Endothelial cell of umbilical vein (primary cell): ENCODE measurements around the gene TAF3. TPM values are rescaled to one million over a fixed set of nuclear protein-coding genes. Genes with fewer than 3 reads are reported as not detected.
A peak's percentile ranks its signal among the peaks of the same experiment; 100 is the strongest.

Experiments used
- BruUV-seq: library from RNA; stranded (reverse); fragments of 400-500 nt; replicated peaks from 2 replicates; lab custom pipeline; 2021; lab: Mats Ljungman, UMichigan
- CTCF ChIA-PET: fragments of 300-600, 350-600 bp; sonication (Branson Sonifier 250); formaldehyde crosslinking; loops from one replicate; lab custom pipeline; 2021; ENCODE audit warnings: antibody characterized with exemption, inconsistent platforms; lab: Charles Lee
- POLR2A ChIA-PET: fragments of 300-600, 350-600 bp; sonication (Branson Sonifier 250); formaldehyde crosslinking; loops from one replicate; lab custom pipeline; 2021; ENCODE audit warnings: antibody characterized with exemption, inconsistent platforms; lab: Charles Lee
- DNase-seq: peaks from one replicate; pipeline ENCODE4 v3.0.0-alpha.2; 2011; ENCODE audit warnings: low read depth, low spot score
- FAIRE-seq: peaks from 2 replicates; lab custom pipeline; 2011; peaks lifted over from hg19 to GRCh38; lab: Jason Lieb, UNC
- H2AFZ ChIP-seq: 2 replicates; pipeline ENCODE4 v1.6.0; 2012; ENCODE audit warnings: low read depth, low read length, control low read depth, inconsistent platforms
- H3K27ac ChIP-seq: 2 replicates; pipeline ENCODE4 v1.5.1; 2011; ENCODE audit warnings: low read depth, mild to moderate bottlenecking, control low read depth, low read length, moderate library complexity; ENCODE audit not compliant: insufficient read depth
- H3K27me3 ChIP-seq, 2 experiments: 2 replicates each; pipeline versions ENCODE4 v1.6.0 to v1.6.1; 2011; ENCODE audit warnings: low read length in 2 of 2, mixed read lengths in 1 of 2; ENCODE audit not compliant: control insufficient read depth in 2 of 2, insufficient read depth in 2 of 2
- H3K36me3 ChIP-seq, 2 experiments: 2 replicates in 1 of 2; 3 replicates in 1 of 2; pipeline ENCODE4 v1.5.1; 2011; ENCODE audit warnings: low read length in 2 of 2, mild to moderate bottlenecking in 1 of 2, moderate library complexity in 1 of 2; ENCODE audit not compliant: control insufficient read depth in 2 of 2, insufficient read depth in 2 of 2; ENCODE audit errors: extremely low read depth in 1 of 2
- H3K4me1 ChIP-seq: 3 replicates; pipeline ENCODE4 v1.5.1; 2011; ENCODE audit warnings: mild to moderate bottlenecking, low read length; ENCODE audit not compliant: control insufficient read depth, insufficient read depth; ENCODE audit errors: extremely low read depth
- H3K4me2 ChIP-seq: 2 replicates; pipeline ENCODE4 v1.6.1; 2011; ENCODE audit warnings: low read length, control low read depth, mixed read lengths; ENCODE audit not compliant: insufficient read depth
- H3K4me3 ChIP-seq, 3 experiments: fragments of 200-600 bp in 1 of 3; sonication (generic), shearing (Covaris generic) in 1 of 3; replicated peaks in 1 of 3; 2 replicates each; pipeline ENCODE4 v1.5.1; 2011 to 2016; ENCODE audit warnings: control low read depth in 3 of 3, low read length in 3 of 3, mild to moderate bottlenecking in 2 of 3, inconsistent platforms in 1 of 3, low read depth in 1 of 3, moderate library complexity in 1 of 3; ENCODE audit not compliant: insufficient read depth in 1 of 3
- H3K79me2 ChIP-seq: 2 replicates; pipeline ENCODE4 v1.6.0; 2012; ENCODE audit warnings: low read length, inconsistent platforms; ENCODE audit not compliant: control insufficient read depth, insufficient read depth
- H3K9ac ChIP-seq: replicated peaks from 2 replicates; pipeline ENCODE3; 2011; ENCODE audit warnings: low read length, control low read depth; ENCODE audit not compliant: insufficient read depth; ENCODE audit errors: extremely low read depth
- H3K9me1 ChIP-seq: replicated peaks from 3 replicates; pipeline ENCODE4 v1.6.0; 2011; ENCODE audit warnings: mild to moderate bottlenecking, low read length; ENCODE audit not compliant: control insufficient read depth, insufficient read depth; ENCODE audit errors: extremely low read depth
- H3K9me3 ChIP-seq: replicated peaks from 2 replicates; pipeline ENCODE4 v1.5.1; 2012; ENCODE audit warnings: low read length, inconsistent platforms; ENCODE audit not compliant: control insufficient read depth, insufficient read depth
- H4K20me1 ChIP-seq: replicated peaks from 2 replicates; pipeline ENCODE3; 2011; ENCODE audit warnings: mild to moderate bottlenecking, low read length; ENCODE audit not compliant: control insufficient read depth, insufficient read depth; ENCODE audit errors: extremely low read depth
- CTCF ChIP-seq, 2 donors: IDR thresholded peaks; 1 replicate in 1 of 2; 2 replicates in 1 of 2; pipeline ENCODE4 v1.5.1; 2011; ENCODE audit warnings: low read length in 2 of 2, mild to moderate bottlenecking in 2 of 2, moderate library complexity in 2 of 2, control low read depth in 1 of 2, inconsistent platforms in 1 of 2, low read depth in 1 of 2; ENCODE audit not compliant: insufficient read depth in 1 of 2; ENCODE audit errors: extremely low read depth in 1 of 2
- EZH2 ChIP-seq: IDR thresholded peaks from 2 replicates; pipeline ENCODE4 v1.6.1; 2012; ENCODE audit warnings: borderline replicate concordance, low read depth, mild to moderate bottlenecking, moderate library complexity, low read length, inconsistent platforms; ENCODE audit not compliant: severe bottlenecking
- FOS ChIP-seq: IDR thresholded peaks from 2 replicates; pipeline ENCODE4 v1.6.1; 2011; ENCODE audit warnings: mild to moderate bottlenecking, low read length, moderate library complexity, borderline replicate concordance; ENCODE audit not compliant: insufficient read depth
- GATA2 ChIP-seq: IDR thresholded peaks from 2 replicates; pipeline ENCODE4 v1.7.0; 2011; ENCODE audit warnings: low read depth, mild to moderate bottlenecking, moderate library complexity, mixed read lengths, low read length; ENCODE audit not compliant: insufficient read length, insufficient read depth
- JUN ChIP-seq: IDR thresholded peaks from 2 replicates; pipeline ENCODE4 v1.6.1; 2011; ENCODE audit warnings: borderline replicate concordance, low read depth; ENCODE audit not compliant: insufficient read length, insufficient read depth
- MYC ChIP-seq: IDR thresholded peaks from one replicate; pipeline ENCODE4 v1.6.1; 2011; ENCODE audit warnings: mild to moderate bottlenecking, low read depth, low read length
- POLR2A ChIP-seq: IDR thresholded peaks from 2 replicates; pipeline ENCODE4 v1.6.1; 2012; ENCODE audit warnings: low read depth, mild to moderate bottlenecking, control low read depth, low read length
- POLR2AphosphoS5 ChIP-seq: IDR thresholded peaks from 2 replicates; pipeline ENCODE4 v1.6.1; 2012; ENCODE audit warnings: low read depth, mild to moderate bottlenecking, control low read depth, low read length, moderate library complexity; ENCODE audit not compliant: insufficient read depth
- dilution Hi-C: fragments of 300-500 bp; cut with MboI; formaldehyde crosslinking; loops from one replicate; pipeline ENCODE4 v1.15.0; 2019; ENCODE audit warnings: low sequenced_read_pairs; ENCODE audit not compliant: extremely low pct_ligation_motif_present
- intact Hi-C: fragments of 100-400 bp; cut with micrococcal nuclease; formaldehyde crosslinking; loops from one replicate; pipeline ENCODE4 v1.10.0; 2022
- polyA plus RNA-seq, 4 experiments: library from polyadenylated mRNA; depleted of rRNA in 3 of 4; stranded (reverse) in 3 of 4; unstranded in 1 of 4; fragments of >200 nt; gene quantifications; 2 replicates each; pipeline versions ENCODE4 v1.2.1 to v1.2.3, GENCODE V29; 2011 to 2012; ENCODE audit warnings: missing spikeins in 1 of 4
- total RNA-seq: library from RNA; stranded (reverse); gene quantifications from 2 replicates; pipeline ENCODE4 v1.2.3, GENCODE V29; 2021

Gene TAF3
- total and polyA plus RNA-seq, 2 donors (not counting 3 experiments of a cell fraction or from before 2014, with no cell fraction given) = 2.4 to 10.5 TPM

GRCh38 chr10:8039321-8039881 lies 221.1 kb downstream of the TAF3 start:
- H3K36me3 ChIP-seq = no peaks in the 10 kb centered on the region
- POLR2A ChIA-PET = no interaction called here
- H3K4me3 ChIP-seq = peak overlapping the region in 2 of 3 experiments; percentile 27 to 44
- no peaks in the 10 kb centered on the region for H3K79me2 ChIP-seq
- BruUV-seq = no TSS peak
- no peaks in the 10 kb centered on the region for H3K9me1 ChIP-seq
- peak; percentile 88 for FAIRE-seq
- H3K9me3 ChIP-seq = no peaks in the 10 kb centered on the region
- peak overlapping the region; percentile 36 for H3K9ac ChIP-seq
- peak; percentile 62 for DNase-seq
- CTCF ChIA-PET = no interaction called here
- dilution Hi-C loops (no loop called here), intact Hi-C loops (no loop called here)
- peaks cover 36 to 42% of the 10 kb centered on the region in 2 experiments for H3K27me3 ChIP-seq
- H4K20me1 ChIP-seq = no peaks in the 10 kb centered on the region
- H3K4me1 ChIP-seq = peaks cover 52% of the 10 kb centered on the region
- peak; percentile 51 for TF ChIP-seq EZH2
- no peak for TF ChIP-seq POLR2A
- H2AFZ ChIP-seq = peak overlapping the region; percentile 92
- H3K27ac ChIP-seq = peak overlapping the region; percentile 30
- peak overlapping the region; percentile 95 for H3K4me2 ChIP-seq

- Histone ChIP-seq H3K4me1 (peaks cover 62% of the 10 kb centered on the region), H3K9me3 (no peaks in the 10 kb centered on the region), H3K4me2 (peak overlapping the region; percentile 50), H3K9me1 (no peaks in the 10 kb centered on the region), H3K9ac (no peak overlapping the region), H3K36me3 (no peaks in the 10 kb centered on the region), H3K79me2 (no peaks in the 10 kb centered on the region), H3K27ac (no peak overlapping the region), H2AFZ (no peak overlapping the region), H3K27me3 (peaks cover 30 to 34% of the 10 kb centered on the region in 2 experiments), H3K4me3 (no peak overlapping the region), H4K20me1 (no peaks in the 10 kb centered on the region)
- ChIA-PET CTCF (interaction anchor here (1.0 kb wide), 1 partner anchor 10 kb away, joined by 3 read pairs; no protein-coding TSS in a partner anchor), POLR2A (interaction anchor here (0.7 kb wide), 2 partner anchors 92 to 257 kb away, joined by 3 to 6 read pairs; no protein-coding TSS in a partner anchor)
- TF ChIP-seq GATA2 (peak; percentile 56), FOS (no peak), JUN (no peak), POLR2AphosphoS5 (no peak), MYC (no peak), CTCF (IDR thresholded peaks at IDR 0.05; ENCODE audit: extremely low read depth in 1 of 2, insufficient read depth in 1 of 2, low read depth in 1 of 2, low read length in 2 of 2) (no peak), POLR2A (no peak)
- dilution Hi-C loops = no loop called here
- FAIRE-seq (peak; percentile 55), DNase-seq (peak; percentile 77)
- no TSS peak for BruUV-seq
- intact Hi-C loops = loop anchor here (2.0 kb wide), 1 partner anchor 72 kb away; no protein-coding TSS in a partner anchor
Observed at GRCh38 chr10:8040651-8041050, 222.3 kb downstream of the TAF3 start.
